Measurements from ENCODE around the gene TMEM80. TPM values are rescaled to one million over a fixed set of nuclear protein-coding genes. Genes with fewer than 3 reads are reported as not detected.

Gene TMEM80
- total and polyA plus RNA-seq, 2 of the 8 experiments (the other 6 are each of a cell fraction or from before 2014, with no cell fraction given), result 8.0 to 16.3 TPM

DNA sequence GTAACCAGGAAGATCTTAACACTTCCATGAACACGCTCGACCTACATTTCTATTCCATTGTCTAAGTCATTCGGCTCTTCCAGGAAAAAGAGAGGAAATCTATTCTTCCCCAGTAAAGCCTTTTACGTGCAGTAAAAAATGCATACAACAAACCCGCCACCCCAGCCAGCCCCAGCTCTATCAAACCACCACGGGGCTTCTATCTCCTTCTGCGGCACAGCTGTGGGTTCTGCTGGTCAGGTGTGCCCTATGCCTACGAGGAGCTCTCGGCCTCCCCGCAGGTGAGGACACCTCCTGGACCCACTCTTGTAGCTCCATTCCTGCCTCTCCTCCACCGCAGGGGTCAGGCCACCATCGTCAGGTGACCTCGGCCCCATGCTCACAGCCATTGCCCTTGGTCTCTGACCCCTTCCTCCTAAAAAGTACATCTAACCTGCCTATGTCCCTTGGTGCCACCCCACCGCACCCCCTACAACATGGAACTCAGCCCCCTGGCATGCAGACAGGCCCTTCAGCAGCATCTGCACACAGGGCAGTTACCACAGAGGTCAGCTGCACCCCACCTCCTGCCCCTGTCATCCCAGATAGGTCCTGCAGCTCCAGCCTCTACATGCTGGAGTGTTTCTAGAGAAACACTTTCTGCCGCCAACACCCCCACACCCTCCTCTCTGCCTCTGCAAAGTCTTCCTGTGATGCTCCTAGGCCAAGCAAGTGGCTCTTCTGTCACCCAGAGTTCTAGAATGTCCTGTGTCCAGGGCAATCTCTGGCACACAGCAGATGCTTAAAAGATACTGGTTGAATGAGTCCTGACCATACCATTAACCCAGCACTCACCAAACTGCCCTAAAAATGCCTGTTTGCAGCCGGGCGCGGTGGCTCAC, 3.7 kb upstream of the TMEM80 start (continued):
- TF ChIP-seq RXRA (IDR thresholded peaks at IDR 0.05; ENCODE audit: insufficient read depth, low read depth, low read length) (no peak), SIX5 (IDR thresholded peaks at IDR 0.05; ENCODE audit: low read depth, low read length) (no peak), MAFK (IDR thresholded peaks at IDR 0.05; ENCODE audit: low read depth, low read length) (no peak)
